ENCODE measurements around the gene ARHGAP29. TPM values are rescaled to one million over a fixed set of nuclear protein-coding genes. Genes with fewer than 3 reads are reported as not detected.

ARHGAP29 gene
- 83.4 TPM for total RNA-seq

GRCh38 chr1:94237291-94238226 is at the start of gene ARHGAP29:
TSS of gene ARHGAP29 (minus strand) at chr1:94237584. CDS start at chr1:94231611, 5,973 bp downstream.

Other genes starting within 250 kb of the ARHGAP29 start
- 10.8 TPM for gene ABCA4, start 116.4 kb downstream of the ARHGAP29 start, total RNA-seq
- gene ABCD3, start 180.8 kb upstream of the ARHGAP29 start, total RNA-seq: 42.2 TPM

All from metanephros (tissue), 1 donor.